ENCODE data around the gene ZNF784.

The ZNF784 gene

GRCh38 chr19:55620410-55621204, 3.8 kb downstream of the ZNF784 start:
- DNase-seq (ENCODE audit: low read depth), result no peak

DNA sequence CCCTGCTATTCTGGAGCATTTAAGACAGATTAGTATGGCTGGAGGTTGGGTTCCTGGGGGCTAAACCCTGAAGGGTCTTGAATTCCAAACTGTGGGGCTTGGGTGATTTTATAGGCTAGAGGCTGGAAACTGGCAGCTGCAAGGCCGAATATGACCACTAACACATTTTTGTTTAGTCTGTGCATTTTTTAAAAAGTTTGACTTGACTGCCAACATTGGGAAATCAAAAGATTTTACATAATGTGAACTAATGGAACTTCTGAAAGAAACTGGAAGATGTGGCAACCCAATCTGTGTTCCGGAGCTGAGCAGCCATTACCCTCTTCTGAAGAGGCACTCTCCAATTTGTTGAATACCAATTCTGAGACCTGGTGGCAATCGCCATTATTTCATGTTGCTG, 5.1 kb downstream of the ZNF784 start:
- DNase-seq (ENCODE audit: low read depth), result peak; percentile 39

DNA sequence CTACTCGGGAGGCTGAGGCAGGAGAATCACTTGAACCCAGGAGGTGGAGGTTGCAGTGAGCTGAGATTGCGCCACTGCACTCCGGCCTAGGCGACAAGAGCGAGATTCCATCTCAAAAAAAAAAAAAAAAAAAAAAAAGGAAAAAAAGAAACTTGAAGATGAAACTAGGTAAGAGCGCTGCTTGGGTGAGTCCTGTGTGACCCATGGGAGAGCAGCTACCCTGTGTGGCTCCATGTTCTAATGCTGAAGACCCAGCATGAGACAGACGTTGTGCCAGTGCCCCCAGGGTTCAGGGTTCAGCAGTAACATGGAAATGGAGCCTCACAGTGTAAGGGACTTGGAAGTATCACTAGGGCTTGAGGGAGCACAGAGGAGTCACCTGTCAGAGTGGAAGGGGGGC, 5.9 kb downstream of the ZNF784 start:
- no peak for DNase-seq (ENCODE audit: low read depth)

- DNase-seq (ENCODE audit: low read depth), result no peak
Measured at GRCh38 chr19:55617426-55617825, 6.9 kb downstream of the ZNF784 start.

DNA sequence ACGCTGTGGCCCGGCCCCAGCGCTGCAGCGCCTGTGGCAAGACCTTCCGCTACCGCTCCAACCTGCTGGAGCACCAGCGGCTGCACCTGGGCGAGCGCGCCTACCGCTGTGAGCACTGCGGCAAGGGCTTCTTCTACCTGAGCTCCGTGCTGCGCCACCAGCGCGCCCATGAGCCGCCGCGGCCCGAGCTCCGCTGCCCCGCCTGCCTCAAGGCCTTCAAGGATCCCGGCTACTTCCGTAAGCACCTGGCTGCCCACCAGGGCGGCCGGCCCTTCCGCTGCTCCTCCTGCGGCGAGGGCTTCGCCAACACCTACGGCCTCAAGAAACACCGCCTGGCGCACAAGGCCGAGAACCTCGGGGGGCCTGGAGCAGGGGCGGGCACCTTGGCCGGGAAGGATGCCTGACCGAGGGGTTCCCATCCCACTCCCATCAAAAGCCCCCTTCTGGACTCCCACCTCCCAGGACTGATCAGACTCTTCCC, 7.9 kb downstream of the ZNF784 start:
- DNase-seq (ENCODE audit: low read depth), result no peak

DNA sequence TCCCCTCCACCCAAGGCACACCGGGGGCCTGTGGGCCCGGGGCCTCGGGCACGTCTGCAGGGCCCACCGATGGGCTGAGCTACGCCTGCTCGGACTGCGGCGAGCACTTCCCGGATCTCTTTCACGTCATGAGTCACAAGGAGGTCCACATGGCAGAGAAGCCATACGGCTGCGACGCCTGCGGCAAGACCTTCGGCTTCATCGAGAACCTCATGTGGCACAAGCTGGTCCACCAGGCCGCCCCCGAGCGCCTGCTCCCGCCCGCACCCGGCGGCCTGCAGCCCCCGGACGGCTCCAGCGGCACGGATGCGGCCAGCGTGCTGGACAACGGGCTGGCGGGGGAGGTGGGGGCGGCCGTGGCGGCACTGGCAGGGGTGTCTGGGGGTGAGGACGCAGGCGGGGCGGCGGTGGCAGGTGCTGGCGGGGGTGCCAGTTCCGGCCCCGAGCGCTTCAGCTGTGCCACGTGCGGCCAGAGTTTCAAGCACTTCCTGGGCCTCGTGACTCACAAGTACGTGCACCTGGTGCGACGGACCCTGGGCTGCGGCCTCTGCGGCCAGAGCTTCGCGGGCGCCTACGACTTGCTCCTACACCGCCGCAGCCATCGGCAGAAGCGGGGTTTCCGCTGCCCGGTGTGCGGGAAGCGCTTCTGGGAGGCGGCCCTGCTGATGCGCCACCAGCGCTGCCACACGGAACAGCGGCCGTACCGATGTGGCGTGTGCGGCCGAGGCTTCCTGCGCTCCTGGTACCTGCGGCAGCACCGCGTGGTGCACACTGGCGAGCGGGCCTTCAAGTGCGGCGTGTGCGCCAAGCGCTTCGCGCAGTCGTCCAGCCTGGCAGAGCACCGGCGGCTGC, 8.6 kb downstream of the ZNF784 start:
- DNase-seq (ENCODE audit: low read depth), result no peak

DNA sequence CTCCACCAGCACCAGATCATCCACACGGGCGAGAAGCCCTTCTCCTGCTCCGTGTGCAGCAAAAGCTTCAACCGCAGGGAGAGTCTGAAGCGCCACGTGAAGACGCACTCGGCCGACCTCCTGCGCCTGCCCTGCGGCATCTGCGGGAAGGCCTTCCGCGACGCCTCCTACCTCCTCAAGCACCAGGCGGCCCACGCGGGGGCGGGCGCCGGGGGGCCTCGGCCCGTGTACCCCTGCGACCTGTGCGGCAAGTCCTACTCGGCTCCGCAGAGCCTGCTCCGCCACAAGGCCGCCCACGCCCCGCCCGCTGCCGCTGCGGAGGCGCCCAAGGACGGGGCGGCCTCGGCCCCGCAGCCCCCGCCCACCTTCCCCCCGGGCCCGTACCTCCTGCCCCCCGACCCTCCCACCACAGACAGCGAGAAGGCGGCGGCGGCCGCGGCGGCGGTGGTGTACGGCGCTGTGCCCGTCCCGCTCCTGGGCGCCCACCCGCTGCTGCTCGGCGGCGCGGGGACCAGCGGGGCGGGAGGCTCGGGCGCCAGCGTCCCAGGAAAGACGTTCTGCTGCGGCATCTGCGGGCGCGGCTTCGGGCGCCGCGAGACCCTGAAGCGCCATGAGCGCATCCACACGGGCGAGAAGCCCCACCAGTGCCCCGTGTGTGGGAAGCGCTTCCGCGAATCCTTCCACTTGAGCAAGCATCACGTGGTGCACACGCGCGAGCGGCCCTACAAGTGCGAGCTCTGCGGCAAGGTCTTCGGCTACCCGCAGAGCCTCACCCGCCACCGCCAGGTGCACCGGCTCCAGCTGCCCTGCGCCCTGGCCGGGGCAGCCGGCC, 9.4 kb downstream of the ZNF784 start:
- DNase-seq (ENCODE audit: low read depth), result no peak

- no peak for DNase-seq (ENCODE audit: low read depth)
Measured at GRCh38 chr19:55613930-55614710, 10.2 kb downstream of the ZNF784 start.

GRCh38 chr19:55613396-55613795, 11.0 kb downstream of the ZNF784 start:
- no peak for DNase-seq (ENCODE audit: low read depth)

GRCh38 chr19:55611983-55612645, 12.3 kb downstream of the ZNF784 start:
- DNase-seq (ENCODE audit: low read depth), result no peak

GRCh38 chr19:55611300-55611982, 12.9 kb downstream of the ZNF784 start:
- no peak for DNase-seq (ENCODE audit: low read depth)

DNA sequence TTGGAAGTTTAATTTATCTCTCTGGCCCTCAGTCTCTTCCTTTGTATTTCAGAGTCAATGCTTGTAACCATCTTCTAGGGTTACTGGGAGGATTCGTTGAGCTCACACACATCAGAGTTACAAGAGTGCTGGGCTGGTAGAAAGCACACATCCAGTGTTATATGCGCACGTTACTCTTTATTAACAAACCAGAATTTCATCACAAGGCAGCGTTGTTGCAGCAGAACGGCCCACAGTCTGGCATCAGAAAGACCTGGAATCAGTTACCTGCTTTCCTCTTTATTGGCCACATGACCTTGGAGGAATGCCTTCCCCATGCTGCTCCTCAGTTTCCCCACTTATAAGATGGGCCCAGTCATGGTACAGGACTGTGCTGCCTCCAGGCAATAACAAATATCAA, 15.0 kb downstream of the ZNF784 start:
- DNase-seq (ENCODE audit: low read depth), result no peak

DNA sequence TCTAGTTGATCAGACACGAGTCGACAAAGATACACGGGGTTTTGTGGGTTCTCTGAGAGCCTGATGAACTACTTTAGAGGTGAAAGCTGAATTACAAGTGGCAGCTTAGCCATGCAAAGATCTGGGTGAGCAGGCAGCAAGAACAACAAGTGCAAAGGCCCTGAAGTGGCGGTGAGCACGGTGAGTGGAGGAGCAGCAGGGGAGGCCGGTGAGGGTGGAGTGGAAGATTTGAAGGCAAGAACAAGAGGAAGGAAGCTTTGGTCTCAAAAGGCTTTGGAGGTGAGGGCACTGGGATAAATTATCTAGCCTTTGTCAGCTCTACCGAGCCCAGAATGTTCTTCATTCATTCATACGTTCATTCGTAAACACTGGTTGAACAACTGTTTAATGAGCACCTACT, 17.5 kb downstream of the ZNF784 start:
- DNase-seq (ENCODE audit: low read depth), result no peak

GRCh38 chr19:55606471-55606787, 17.9 kb downstream of the ZNF784 start:
- no peak for DNase-seq (ENCODE audit: low read depth)

- peak; percentile 88 for DNase-seq (ENCODE audit: low read depth)
Measured at GRCh38 chr19:55605637-55606470, 18.5 kb downstream of the ZNF784 start, which contains the start of gene ZNF865. Gene ZNF865 (plus strand): TSS chr19:55605647. CDS start chr19:55613619, 7,972 bp downstream.

DNA sequence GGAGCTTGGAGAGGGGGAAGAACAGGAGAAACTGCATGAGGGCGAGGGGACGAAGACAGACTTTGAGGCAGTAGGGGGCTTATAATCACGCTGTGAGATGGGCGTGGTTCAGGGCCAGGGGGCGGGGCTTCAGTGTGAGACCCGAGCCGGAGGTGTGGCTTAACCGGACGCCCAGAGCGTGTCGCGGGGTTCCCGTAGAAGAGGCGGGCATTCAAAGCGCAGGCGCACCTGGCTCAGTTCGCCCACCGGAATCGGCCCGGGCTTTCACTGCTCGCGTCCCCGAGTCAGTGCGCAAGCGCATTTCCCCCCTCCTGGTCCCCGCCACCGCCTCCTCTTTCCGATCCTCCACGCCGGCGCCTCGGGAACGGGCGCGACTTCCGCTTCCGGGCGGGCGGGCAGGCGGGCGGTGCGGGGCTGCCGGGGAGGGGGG, 19.1 kb downstream of the ZNF784 start:
- peak; percentile 98 for DNase-seq (ENCODE audit: low read depth)

DNA sequence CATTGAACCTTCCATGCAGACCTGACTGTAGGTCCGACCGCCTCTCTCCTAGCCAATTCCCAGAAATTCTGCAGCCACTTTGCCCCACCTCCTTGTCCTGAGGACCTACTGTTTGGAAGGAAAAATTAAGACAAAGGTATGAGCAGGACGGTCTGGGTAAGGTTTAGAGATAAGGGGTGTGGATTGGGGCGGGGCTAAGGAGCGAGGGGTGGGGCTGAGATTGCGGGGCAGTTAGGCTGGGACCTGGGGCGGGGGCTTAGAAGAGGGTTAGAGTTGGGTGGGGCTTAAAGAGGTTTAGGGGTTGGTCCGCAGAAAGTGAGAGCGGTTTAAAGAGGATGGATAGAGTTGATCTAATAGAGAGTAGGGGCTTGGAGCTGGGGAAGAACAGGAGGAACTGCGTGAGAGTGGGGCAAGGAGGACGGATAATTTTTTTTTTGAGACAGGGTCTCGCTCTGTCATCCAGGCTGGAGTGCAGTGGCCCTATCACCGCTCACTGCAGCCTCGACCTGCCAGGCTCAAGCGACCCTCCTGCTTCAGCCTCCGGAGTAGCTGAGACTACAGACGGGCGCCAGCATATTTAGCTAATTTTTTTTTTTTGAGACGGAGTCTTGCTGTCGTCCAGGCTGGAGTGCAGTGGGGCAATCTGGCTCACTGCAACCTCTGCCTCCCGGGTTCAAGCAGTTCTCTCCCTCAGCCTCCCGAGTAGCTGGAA, 20.6 kb downstream of the ZNF784 start:
- no peak for DNase-seq (ENCODE audit: low read depth)

GRCh38 chr19:55603115-55603514, 21.3 kb downstream of the ZNF784 start:
- no peak for DNase-seq (ENCODE audit: low read depth)

All from EH (cell line).